B cell (primary cell): ENCODE data around the gene TECRL. TPM values are rescaled to one million over a fixed set of nuclear protein-coding genes. Genes with fewer than 3 reads are reported as not detected.

Experiments
- ATAC-seq: fragments of 200-7000 bp; cut with Tn5 transposase; one replicate; pipeline ENCODE4 v1.10.0; 2021; ENCODE audit warnings: low read depth, mild to moderate bottlenecking, moderate number of reproducible peaks, moderate library complexity
- CTCF ChIA-PET: fragments of 350-600 bp; sonication (Branson Sonifier 250); formaldehyde crosslinking; loops from one replicate; lab custom pipeline; 2021; ENCODE audit warnings: antibody characterized with exemption, inconsistent platforms; lab: Charles Lee
- POLR2A ChIA-PET: fragments of 350-600 bp; sonication (Branson Sonifier 250); formaldehyde crosslinking; loops from one replicate; lab custom pipeline; 2021; ENCODE audit warnings: antibody characterized with exemption; lab: Charles Lee
- DNase-seq: peaks from one replicate; pipeline ENCODE4 v3.0.0; 2013
- H2AFZ ChIP-seq: 2 replicates; pipeline ENCODE4 v1.6.1; 2012; ENCODE audit warnings: mild to moderate bottlenecking, low read depth, low read length; ENCODE audit not compliant: insufficient read depth, poor library complexity, severe bottlenecking
- H3K27ac ChIP-seq, 2 donors: 1 replicate in 1 of 2; 2 replicates in 1 of 2; pipeline ENCODE4 v1.5.1; 2012 to 2013; ENCODE audit warnings: low read length in 2 of 2, mild to moderate bottlenecking in 2 of 2, moderate library complexity in 1 of 2
- H3K27me3 ChIP-seq, 4 experiments: fragments of 200-600 bp in 1 of 4; sonication (generic) in 1 of 4; replicated peaks in 1 of 4; 1 replicate in 2 of 4; 2 replicates in 2 of 4; pipeline versions ENCODE4 v1.6.1 to v1.7.0; 2013 to 2016; ENCODE audit warnings: low read length in 3 of 4, mild to moderate bottlenecking in 2 of 4, mixed read lengths in 1 of 4, moderate library complexity in 1 of 4; ENCODE audit not compliant: insufficient read depth in 4 of 4, control insufficient read depth in 3 of 4; ENCODE audit errors: control extremely low read depth in 1 of 4
- H3K36me3 ChIP-seq, 2 experiments: replicated peaks in 1 of 2; 1 replicate in 1 of 2; 2 replicates in 1 of 2; pipeline versions ENCODE4 v1.6.1 to v1.7.1; 2013; ENCODE audit warnings: low read length in 1 of 2; ENCODE audit not compliant: insufficient read depth in 2 of 2, control insufficient read depth in 1 of 2; ENCODE audit errors: control extremely low read depth in 1 of 2, extremely low read depth in 1 of 2
- H3K4me1 ChIP-seq, 2 donors: fragments of 200-600 bp in 1 of 2; sonication (generic) in 1 of 2; 1 replicate in 1 of 2; 2 replicates in 1 of 2; pipeline versions ENCODE4 v1.5.1 to v1.6.1; 2013 to 2017; ENCODE audit warnings: low read length in 2 of 2; ENCODE audit not compliant: control insufficient read depth in 2 of 2, insufficient read depth in 2 of 2
- H3K4me2 ChIP-seq: replicated peaks from 2 replicates; pipeline ENCODE3; 2012; ENCODE audit warnings: mild to moderate bottlenecking, low read depth, low read length; ENCODE audit not compliant: poor library complexity, severe bottlenecking
- H3K4me3 ChIP-seq, 5 experiments: fragments of 200-600 bp in 1 of 5; sonication (generic) in 1 of 5; 1 replicate in 3 of 5; 2 replicates in 2 of 5; pipeline versions ENCODE4 v1.5.1 to v1.7.0; 2011 to 2016; ENCODE audit warnings: low read length in 4 of 5, mild to moderate bottlenecking in 4 of 5, low read depth in 2 of 5, control low read depth in 1 of 5, moderate library complexity in 1 of 5; ENCODE audit not compliant: insufficient read depth in 1 of 5; ENCODE audit errors: control extremely low read depth in 1 of 5, extremely low read depth in 1 of 5
- H3K79me2 ChIP-seq: fragments of 200-600 bp; sonication (generic); one replicate; pipeline ENCODE4 v1.6.0; 2016; ENCODE audit warnings: low read length; ENCODE audit not compliant: control insufficient read depth, insufficient read depth
- H3K9ac ChIP-seq: fragments of 200-600 bp; sonication (generic); 2 replicates; pipeline ENCODE4 v1.6.1; 2017; ENCODE audit warnings: mild to moderate bottlenecking, low read length, moderate library complexity
- H3K9me3 ChIP-seq, 3 donors: one replicate each; pipeline versions ENCODE4 v1.6.1 to v1.7.1; 2013; ENCODE audit warnings: low read length in 2 of 3; ENCODE audit not compliant: control insufficient read depth in 2 of 3, insufficient read depth in 1 of 3; ENCODE audit errors: control extremely low read depth in 1 of 3
- H4K20me1 ChIP-seq: 2 replicates; pipeline ENCODE4 v1.6.0; 2012; ENCODE audit warnings: mild to moderate bottlenecking, low read length; ENCODE audit not compliant: insufficient read depth, control insufficient read depth, poor library complexity, severe bottlenecking
- H3K27ac Mint-ChIP-seq: one replicate; pipeline ENCODE4 v1.8.0; 2021; ENCODE audit warnings: mixed read lengths
- H3K27me3 Mint-ChIP-seq: one replicate; pipeline ENCODE4 v1.8.0; 2021; ENCODE audit warnings: mixed read lengths
- H3K4me1 Mint-ChIP-seq: one replicate; pipeline ENCODE4 v1.8.0; 2021; ENCODE audit warnings: mixed read lengths
- H3K4me3 Mint-ChIP-seq: one replicate; pipeline ENCODE4 v1.8.0; 2021; ENCODE audit warnings: mixed read lengths
- H3K9me3 Mint-ChIP-seq: one replicate; pipeline ENCODE4 v1.8.0; 2022; ENCODE audit warnings: mixed read lengths; ENCODE audit not compliant: insufficient read depth
- EZH2 ChIP-seq: IDR thresholded peaks from 2 replicates; pipeline ENCODE4 v1.6.1; 2012; ENCODE audit warnings: borderline replicate concordance, low read depth, mild to moderate bottlenecking, moderate library complexity, low read length; ENCODE audit not compliant: insufficient read depth, poor library complexity, severe bottlenecking
- WGBS: methylation state at CpG from one replicate; pipeline ENCODE4 v1.1.5; 2013; ENCODE audit warnings: missing lambda C conversion rate; ENCODE audit not compliant: insufficient coverage; 5-methylcytosine and 5-hydroxymethylcytosine counted together
- intact Hi-C: fragments of 100-400 bp; cut with micrococcal nuclease; formaldehyde crosslinking; loops from one replicate; pipeline ENCODE4 v1.10.0; 2022
- polyA plus RNA-seq: library from polyadenylated mRNA; depleted of rRNA; stranded (reverse); fragments of >200 nt; gene quantifications from 2 replicates; pipeline ENCODE4 v1.2.3, GENCODE V29; 2012
- total RNA-seq, 2 donors: library from RNA; stranded (reverse); fragments of 120-200 nt in 1 of 2; gene quantifications; 1 replicate in 1 of 2; 2 replicates in 1 of 2; pipeline versions ENCODE4 v1.2.3 to v1.2.4, GENCODE V29; 2013 to 2022
- TF ChIP-seq, protein P1 (sequence below): fragments of 200-600 bp; IDR thresholded peaks from one replicate; pipeline ENCODE4 v1.8.0; 2022; ENCODE audit warnings: antibody characterized with exemption, mild to moderate bottlenecking

TECRL gene
- total and polyA plus RNA-seq, 2 donors (not counting 1 experiment from before 2014, with no cell fraction given) = not detected

DNA sequence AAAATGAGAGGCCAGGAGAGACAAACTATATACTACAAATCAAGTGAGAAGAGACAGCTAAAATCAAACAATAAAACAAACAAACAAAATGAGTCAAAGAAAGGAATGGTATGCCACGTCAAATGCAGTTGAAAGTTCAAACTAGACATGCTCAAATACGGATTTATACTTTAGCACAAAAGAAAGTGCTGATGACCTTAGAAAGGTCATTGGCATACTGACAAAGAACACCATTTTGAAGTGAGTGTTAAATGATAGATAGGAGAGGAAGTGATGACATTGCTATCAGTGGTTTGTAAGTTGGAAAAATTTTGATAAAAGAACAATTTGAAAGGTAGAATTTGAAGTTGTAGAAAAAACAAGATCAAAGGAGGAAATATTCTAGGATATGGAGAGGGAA lies 55.3 kb downstream of the TECRL start:
- intact Hi-C loops = no loop called here
- POLR2A ChIA-PET = no interaction called here
- H3K4me1 Mint-ChIP-seq = no peaks in the 10 kb centered on the region

GRCh38 chr4:64341711-64342110 lies 67.5 kb downstream of the TECRL start:
- Histone ChIP-seq H3K27me3 (no peaks in the 10 kb centered on the region), H3K4me3 (no peak overlapping the region), H3K79me2 (no peaks in the 10 kb centered on the region), H2AFZ (no peak overlapping the region), H3K4me1 (no peaks in the 10 kb centered on the region), H3K27ac (no peak overlapping the region), H4K20me1 (no peaks in the 10 kb centered on the region), H3K36me3 (no peaks in the 10 kb centered on the region), H3K4me2 (no peak overlapping the region), H3K9me3 (peaks cover 0 to 20% (median 0%) of the 10 kb centered on the region in 3 donors), H3K9ac (no peak overlapping the region)
- H3K4me3 Mint-ChIP-seq = no peak overlapping the region
- no peaks in the 10 kb centered on the region for H3K27me3 Mint-ChIP-seq
- no peak for DNase-seq
- 79% methylated on average over 3 of the region's 3 CpGs for WGBS
- POLR2A ChIA-PET = no interaction called here
- no peak for TF ChIP-seq EZH2
- TF ChIP-seq, protein P1, sequence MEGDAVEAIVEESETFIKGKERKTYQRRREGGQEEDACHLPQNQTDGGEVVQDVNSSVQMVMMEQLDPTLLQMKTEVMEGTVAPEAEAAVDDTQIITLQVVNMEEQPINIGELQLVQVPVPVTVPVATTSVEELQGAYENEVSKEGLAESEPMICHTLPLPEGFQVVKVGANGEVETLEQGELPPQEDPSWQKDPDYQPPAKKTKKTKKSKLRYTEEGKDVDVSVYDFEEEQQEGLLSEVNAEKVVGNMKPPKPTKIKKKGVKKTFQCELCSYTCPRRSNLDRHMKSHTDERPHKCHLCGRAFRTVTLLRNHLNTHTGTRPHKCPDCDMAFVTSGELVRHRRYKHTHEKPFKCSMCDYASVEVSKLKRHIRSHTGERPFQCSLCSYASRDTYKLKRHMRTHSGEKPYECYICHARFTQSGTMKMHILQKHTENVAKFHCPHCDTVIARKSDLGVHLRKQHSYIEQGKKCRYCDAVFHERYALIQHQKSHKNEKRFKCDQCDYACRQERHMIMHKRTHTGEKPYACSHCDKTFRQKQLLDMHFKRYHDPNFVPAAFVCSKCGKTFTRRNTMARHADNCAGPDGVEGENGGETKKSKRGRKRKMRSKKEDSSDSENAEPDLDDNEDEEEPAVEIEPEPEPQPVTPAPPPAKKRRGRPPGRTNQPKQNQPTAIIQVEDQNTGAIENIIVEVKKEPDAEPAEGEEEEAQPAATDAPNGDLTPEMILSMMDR = no peak
- no peaks in the 10 kb centered on the region for H3K9me3 Mint-ChIP-seq
- CTCF ChIA-PET = no interaction called here
- no peak overlapping the region for H3K27ac Mint-ChIP-seq
- ATAC-seq = no peak
- intact Hi-C loops = no loop called here
- no peaks in the 10 kb centered on the region for H3K4me1 Mint-ChIP-seq

More for the DNA sequence above, 55.3 kb downstream of the TECRL start:
- Histone ChIP-seq H3K27me3 (no peaks in the 10 kb centered on the region), H3K4me3 (no peak overlapping the region), H3K27ac (no peak overlapping the region), H4K20me1 (no peaks in the 10 kb centered on the region), H3K9ac (no peak overlapping the region), H2AFZ (no peak overlapping the region), H3K79me2 (no peaks in the 10 kb centered on the region), H3K4me1 (no peaks in the 10 kb centered on the region), H3K36me3 (no peaks in the 10 kb centered on the region), H3K9me3 (no peaks in the 10 kb centered on the region), H3K4me2 (no peak overlapping the region)
- TF ChIP-seq, protein P1 = no peak
- TF ChIP-seq EZH2 = no peak
- ATAC-seq (no peak), DNase-seq (no peak)
- CTCF ChIA-PET = no interaction called here
- H3K9me3 Mint-ChIP-seq = peaks cover 2% of the 10 kb centered on the region
- H3K27me3 Mint-ChIP-seq = no peaks in the 10 kb centered on the region
- H3K27ac Mint-ChIP-seq = no peak overlapping the region
- 100% methylated on average over 2 of the region's 2 CpGs for WGBS
- no peak overlapping the region for H3K4me3 Mint-ChIP-seq
